Natural killer cell (primary cell): Measurements from ENCODE around the gene CD40. TPM values are rescaled to one million over a fixed set of nuclear protein-coding genes. Genes with fewer than 3 reads are reported as not detected.
A peak's percentile ranks its signal among the peaks of the same experiment; 100 is the strongest.

Experiments
- ATAC-seq, 3 donors: fragments of 150-1000 bp in 2 of 3; fragments of 200-7000 bp in 1 of 3; cut with Tn5 transposase; 1 replicate in 1 of 3; 2 replicates in 2 of 3; pipeline ENCODE4 v1.10.0; 2021; ENCODE audit warnings: mild to moderate bottlenecking in 2 of 3, moderate library complexity in 2 of 3
- DNase-seq, 2 donors: peaks; one replicate each; pipeline versions ENCODE4 v3.0.0 to v3.0.0-alpha.2; 2013 to 2021; ENCODE audit warnings: mixed read lengths in 1 of 2
- H3K27ac ChIP-seq: one replicate; pipeline ENCODE4 v1.5.1; 2013; ENCODE audit warnings: mild to moderate bottlenecking, low read length
- H3K27me3 ChIP-seq: one replicate; pipeline ENCODE4 v1.6.1; 2013; ENCODE audit warnings: low read length; ENCODE audit not compliant: control insufficient read depth, insufficient read depth
- H3K36me3 ChIP-seq: one replicate; pipeline ENCODE4 v1.6.1; 2013; ENCODE audit warnings: low read length; ENCODE audit not compliant: control insufficient read depth, insufficient read depth
- H3K4me1 ChIP-seq: one replicate; pipeline ENCODE4 v1.6.1; 2013; ENCODE audit warnings: low read length; ENCODE audit not compliant: control insufficient read depth, insufficient read depth
- H3K4me3 ChIP-seq: one replicate; pipeline ENCODE4 v1.5.1; 2013; ENCODE audit warnings: low read length
- H3K9me3 ChIP-seq: one replicate; pipeline ENCODE4 v1.6.1; 2013; ENCODE audit warnings: low read length; ENCODE audit not compliant: control insufficient read depth, insufficient read depth
- H3K27ac Mint-ChIP-seq, 2 donors: one replicate each; pipeline ENCODE4 v1.8.0; 2022; ENCODE audit warnings: mild to moderate bottlenecking in 2 of 2, mixed read lengths in 2 of 2, moderate library complexity in 1 of 2
- H3K27me3 Mint-ChIP-seq, 2 donors: one replicate each; pipeline ENCODE4 v1.8.0; 2022; ENCODE audit warnings: low read depth in 2 of 2, mixed read lengths in 2 of 2
- H3K36me3 Mint-ChIP-seq: one replicate; pipeline ENCODE4 v1.8.0; 2022; ENCODE audit warnings: mixed read lengths
- H3K4me1 Mint-ChIP-seq, 2 donors: one replicate each; pipeline ENCODE4 v1.8.0; 2022; ENCODE audit warnings: mixed read lengths in 2 of 2
- H3K4me3 Mint-ChIP-seq: one replicate; pipeline ENCODE4 v1.8.0; 2022; ENCODE audit warnings: mild to moderate bottlenecking, moderate library complexity, mixed read lengths
- H3K9me3 Mint-ChIP-seq, 2 donors: one replicate each; pipeline ENCODE4 v1.8.0; 2022; ENCODE audit warnings: mixed read lengths in 2 of 2
- WGBS: methylation state at CpG from one replicate; pipeline ENCODE4 v1.1.7; 2013; ENCODE audit warnings: missing lambda C conversion rate; ENCODE audit not compliant: insufficient coverage; 5-methylcytosine and 5-hydroxymethylcytosine counted together
- intact Hi-C: fragments of 100-400 bp; cut with micrococcal nuclease; formaldehyde crosslinking; loops from one replicate; pipeline ENCODE4 v1.14.2; 2022
- total RNA-seq, 4 donors: library from RNA; stranded (reverse); fragments of 120-200 nt in 1 of 4; gene quantifications; one replicate each; pipeline versions ENCODE4 v1.2.3 to v1.2.4, GENCODE V29; 2013 to 2022
- TF ChIP-seq, protein P1 (sequence below): fragments of 200-600 bp; IDR thresholded peaks from one replicate; pipeline ENCODE4 v1.8.0; 2022; ENCODE audit warnings: antibody characterized with exemption

Gene CD40
- total RNA-seq, 3 donors from 2014 or later (not counting 1 experiment from before 2014, with no cell fraction given) = 7.1 to 9.1 (median 7.2) TPM

DNA sequence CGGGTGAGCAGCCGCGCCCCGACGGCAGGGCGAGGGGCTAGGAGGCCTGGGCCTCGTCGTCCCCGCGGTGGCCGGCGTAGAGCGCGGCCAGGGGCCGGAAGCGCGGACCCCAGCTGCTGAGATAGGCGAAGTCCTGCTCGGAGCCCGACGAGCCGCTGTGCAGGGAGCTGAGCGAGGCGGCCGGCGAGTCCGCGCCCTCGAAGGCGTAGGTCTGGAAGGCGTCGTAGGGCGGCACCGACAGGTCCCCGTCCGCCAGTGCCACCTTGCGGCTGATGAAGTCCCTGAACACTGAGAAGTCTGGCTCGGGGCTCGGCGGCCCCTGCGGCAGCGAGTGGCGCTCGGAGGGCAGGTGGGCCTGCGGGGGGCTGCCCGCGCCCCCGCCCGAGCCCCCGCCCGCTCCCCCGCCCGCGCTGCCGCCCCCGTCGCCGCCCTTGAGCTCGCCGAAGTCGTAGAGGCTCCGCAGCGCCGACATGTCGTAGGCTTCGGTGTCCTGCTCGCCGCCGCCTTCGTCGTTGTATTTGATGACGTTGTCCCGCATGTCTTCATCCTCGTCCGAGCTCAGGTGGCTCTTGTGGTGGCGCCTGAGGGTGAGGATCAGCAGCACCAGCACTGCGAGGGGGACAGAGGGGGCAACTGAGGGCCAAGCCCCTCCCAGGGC, 56.5 kb downstream of the CD40 start:
- no peak overlapping the region for H3K27ac Mint-ChIP-seq
- no peaks in the 10 kb centered on the region for H3K36me3 Mint-ChIP-seq
- H3K27me3 ChIP-seq = peaks cover 14% of the 10 kb centered on the region

DNA sequence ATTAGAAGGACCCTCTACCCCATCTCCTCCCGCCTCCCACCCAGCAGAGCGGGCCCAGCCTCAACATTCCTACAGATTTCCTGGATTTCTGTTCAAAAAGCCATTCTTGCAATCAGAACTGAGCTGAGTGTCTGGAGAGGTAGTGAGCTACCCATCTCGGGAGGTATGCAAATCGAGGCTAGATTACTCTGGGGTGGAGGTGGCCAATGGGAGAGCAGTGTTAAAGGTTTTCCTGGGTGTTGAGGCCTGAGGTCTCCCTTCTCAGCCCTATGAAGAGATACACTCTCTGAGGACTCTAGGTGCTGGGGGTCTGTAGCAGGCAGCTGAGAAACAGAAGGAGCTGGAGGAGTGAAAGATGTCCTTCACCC, 57.0 kb downstream of the CD40 start:
- H3K9me3 Mint-ChIP-seq = no peaks in the 10 kb centered on the region
- H3K4me3 ChIP-seq = no peak overlapping the region
- WGBS = 93% methylated on average over 4 of the region's 4 CpGs
- peaks cover 47 to 62% of the 10 kb centered on the region in 2 donors for H3K27me3 Mint-ChIP-seq
- no peaks in the 10 kb centered on the region for H3K9me3 ChIP-seq
- ATAC-seq (no peak), DNase-seq (no peak)
- intact Hi-C loops = loop anchor here (2.0 kb wide), 1 partner anchor 152 kb away; no protein-coding TSS in a partner anchor
- no peak overlapping the region for H3K4me3 Mint-ChIP-seq
- no peaks in the 10 kb centered on the region for H3K36me3 Mint-ChIP-seq
- H3K4me1 Mint-ChIP-seq = peaks cover 0 to 7% of the 10 kb centered on the region in 2 donors
- no peak overlapping the region for H3K27ac ChIP-seq
- H3K36me3 ChIP-seq = no peaks in the 10 kb centered on the region
- TF ChIP-seq, protein P1, sequence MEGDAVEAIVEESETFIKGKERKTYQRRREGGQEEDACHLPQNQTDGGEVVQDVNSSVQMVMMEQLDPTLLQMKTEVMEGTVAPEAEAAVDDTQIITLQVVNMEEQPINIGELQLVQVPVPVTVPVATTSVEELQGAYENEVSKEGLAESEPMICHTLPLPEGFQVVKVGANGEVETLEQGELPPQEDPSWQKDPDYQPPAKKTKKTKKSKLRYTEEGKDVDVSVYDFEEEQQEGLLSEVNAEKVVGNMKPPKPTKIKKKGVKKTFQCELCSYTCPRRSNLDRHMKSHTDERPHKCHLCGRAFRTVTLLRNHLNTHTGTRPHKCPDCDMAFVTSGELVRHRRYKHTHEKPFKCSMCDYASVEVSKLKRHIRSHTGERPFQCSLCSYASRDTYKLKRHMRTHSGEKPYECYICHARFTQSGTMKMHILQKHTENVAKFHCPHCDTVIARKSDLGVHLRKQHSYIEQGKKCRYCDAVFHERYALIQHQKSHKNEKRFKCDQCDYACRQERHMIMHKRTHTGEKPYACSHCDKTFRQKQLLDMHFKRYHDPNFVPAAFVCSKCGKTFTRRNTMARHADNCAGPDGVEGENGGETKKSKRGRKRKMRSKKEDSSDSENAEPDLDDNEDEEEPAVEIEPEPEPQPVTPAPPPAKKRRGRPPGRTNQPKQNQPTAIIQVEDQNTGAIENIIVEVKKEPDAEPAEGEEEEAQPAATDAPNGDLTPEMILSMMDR = no peak
- H3K27ac Mint-ChIP-seq = no peak overlapping the region
- peaks cover 14% of the 10 kb centered on the region for H3K27me3 ChIP-seq
- H3K4me1 ChIP-seq = peaks cover 4% of the 10 kb centered on the region

More for the DNA sequence above, 56.5 kb downstream of the CD40 start:
- Histone ChIP-seq H3K9me3 (no peaks in the 10 kb centered on the region), H3K27ac (no peak overlapping the region), H3K4me3 (no peak overlapping the region), H3K4me1 (peaks cover 4% of the 10 kb centered on the region), H3K36me3 (no peaks in the 10 kb centered on the region)
- 8% methylated on average over 77 of the region's 77 CpGs for WGBS
- Mint-ChIP-seq H3K4me1 (peaks cover 0 to 7% of the 10 kb centered on the region in 2 donors), H3K9me3 (no peaks in the 10 kb centered on the region), H3K4me3 (no peak overlapping the region), H3K27me3 (peaks cover 43 to 66% of the 10 kb centered on the region in 2 donors)
- TF ChIP-seq, protein P1 = peak; percentile 56
- DNase-seq = peak; percentile 63 to 83
- intact Hi-C loops = loop anchor here (2.0 kb wide), 1 partner anchor 152 kb away; no protein-coding TSS in a partner anchor
- peak; percentile 76 to 98 (median 93) for ATAC-seq

- Mint-ChIP-seq H3K4me3 (no peak overlapping the region), H3K27me3 (peaks cover 50 to 56% of the 10 kb centered on the region in 2 donors), H3K9me3 (no peaks in the 10 kb centered on the region), H3K36me3 (no peaks in the 10 kb centered on the region), H3K27ac (no peak overlapping the region), H3K4me1 (peaks cover 0 to 7% of the 10 kb centered on the region in 2 donors)
- DNase-seq (no peak), ATAC-seq (no peak)
- no peak overlapping the region for H3K27ac ChIP-seq
- H3K9me3 ChIP-seq = no peaks in the 10 kb centered on the region
- peaks cover 4% of the 10 kb centered on the region for H3K4me1 ChIP-seq
- WGBS = 83% methylated on average over 13 of the region's 13 CpGs
- no peak overlapping the region for H3K4me3 ChIP-seq
- intact Hi-C loops = no loop called here
- TF ChIP-seq, protein P1 = no peak
- peaks cover 14% of the 10 kb centered on the region for H3K27me3 ChIP-seq
- no peaks in the 10 kb centered on the region for H3K36me3 ChIP-seq
Measured at GRCh38 chr20:46176739-46177378, 58.7 kb downstream of the CD40 start.
